HEK293T (cell line): ENCODE results near the gene RAB11FIP4.

Experiments used
- FOXM1 ChIP-seq: fragments of 450-650 bp; IDR thresholded peaks from 2 replicates; pipeline ENCODE4 v1.6.1; 2017; ENCODE audit warnings: mild to moderate bottlenecking, borderline replicate concordance
- SP1 ChIP-seq: fragments of 450-650 bp; IDR thresholded peaks from 2 replicates; pipeline ENCODE4 v1.6.1; 2017
- SUZ12 ChIP-seq: fragments of 450-650 bp; IDR thresholded peaks from 2 replicates; pipeline ENCODE4 v1.6.1; 2016; ENCODE audit warnings: mild to moderate bottlenecking
- TF ChIP-seq, protein P1 (sequence below): fragments of 450-650 bp; IDR thresholded peaks from 2 replicates; pipeline ENCODE4 v1.6.1; 2016

- TF ChIP-seq SP1 (no peak), FOXM1 (no peak), SUZ12 (no peak)
- TF ChIP-seq, protein P1, sequence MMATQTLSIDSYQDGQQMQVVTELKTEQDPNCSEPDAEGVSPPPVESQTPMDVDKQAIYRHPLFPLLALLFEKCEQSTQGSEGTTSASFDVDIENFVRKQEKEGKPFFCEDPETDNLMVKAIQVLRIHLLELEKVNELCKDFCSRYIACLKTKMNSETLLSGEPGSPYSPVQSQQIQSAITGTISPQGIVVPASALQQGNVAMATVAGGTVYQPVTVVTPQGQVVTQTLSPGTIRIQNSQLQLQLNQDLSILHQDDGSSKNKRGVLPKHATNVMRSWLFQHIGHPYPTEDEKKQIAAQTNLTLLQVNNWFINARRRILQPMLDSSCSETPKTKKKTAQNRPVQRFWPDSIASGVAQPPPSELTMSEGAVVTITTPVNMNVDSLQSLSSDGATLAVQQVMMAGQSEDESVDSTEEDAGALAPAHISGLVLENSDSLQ, result no peak
Observed at GRCh38 chr17:31435581-31435980, 44.1 kb downstream of the RAB11FIP4 start.
